SH-SY5Y (cell line): Measurements from ENCODE around the gene TGFBR1.

Source experiments
- GATA2 ChIP-seq: IDR thresholded peaks from 2 replicates; pipeline ENCODE4 v1.6.1; 2011; ENCODE audit warnings: mild to moderate bottlenecking, low read depth, low read length
- GATA3 ChIP-seq: IDR thresholded peaks from 2 replicates; pipeline ENCODE4 v1.6.1; 2011; ENCODE audit warnings: low read depth, mild to moderate bottlenecking, low read length, moderate library complexity

TGFBR1 gene

DNA sequence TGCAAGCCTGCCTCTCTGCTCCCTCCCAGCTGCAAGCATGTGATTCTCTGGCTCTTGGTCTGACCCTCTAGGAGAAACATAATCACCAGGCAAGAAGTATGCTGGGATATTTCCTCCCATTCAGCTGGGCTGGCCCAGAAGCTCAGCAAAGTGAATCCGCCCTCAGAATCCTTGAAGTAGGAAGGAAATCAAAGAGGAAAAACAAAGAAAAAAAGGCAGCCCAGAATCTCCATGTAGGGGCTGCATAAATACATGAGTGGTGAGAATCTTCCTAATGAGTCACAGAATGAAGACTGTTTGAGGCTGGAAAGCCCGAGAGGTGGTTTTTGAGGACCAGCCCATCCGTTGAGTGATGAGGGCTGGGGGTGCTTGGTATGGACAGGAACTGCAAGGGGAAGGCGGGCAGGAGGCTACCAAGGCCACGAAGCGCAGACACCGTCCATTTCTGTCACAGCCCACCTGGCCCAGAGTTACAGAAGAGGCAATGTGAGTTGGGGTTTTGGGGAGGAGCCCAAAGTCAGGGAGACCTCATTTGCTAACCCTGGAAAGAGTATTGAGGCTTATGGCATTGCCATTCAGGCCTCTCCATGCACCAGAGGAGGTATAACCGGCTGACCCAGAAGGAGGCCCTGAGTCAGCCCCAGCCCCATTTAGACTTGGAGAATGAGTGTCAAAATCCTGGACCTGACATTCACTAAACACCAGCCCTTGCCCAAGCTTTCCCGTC lies 33.4 kb upstream of the TGFBR1 start:
- TF ChIP-seq GATA2 (no peak), GATA3 (no peak)

DNA sequence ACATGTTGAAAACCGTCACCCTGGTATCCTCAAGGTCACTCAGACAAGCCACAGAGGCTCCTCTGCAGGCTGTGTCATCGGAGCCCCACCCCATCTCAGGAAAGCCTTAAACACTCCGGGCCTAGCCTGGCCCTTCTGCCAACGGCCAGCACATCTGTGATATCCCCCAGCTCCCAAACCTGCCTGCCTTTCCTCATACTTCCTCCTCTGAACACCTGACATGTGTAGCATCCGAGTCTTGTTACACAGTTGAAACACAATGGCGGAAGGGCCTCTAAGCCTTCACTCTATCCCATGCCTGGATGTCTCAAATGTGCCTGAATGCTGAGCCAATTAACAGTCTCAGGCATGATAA lies 32.9 kb upstream of the TGFBR1 start:
- TF ChIP-seq GATA2 (no peak), GATA3 (no peak)

DNA sequence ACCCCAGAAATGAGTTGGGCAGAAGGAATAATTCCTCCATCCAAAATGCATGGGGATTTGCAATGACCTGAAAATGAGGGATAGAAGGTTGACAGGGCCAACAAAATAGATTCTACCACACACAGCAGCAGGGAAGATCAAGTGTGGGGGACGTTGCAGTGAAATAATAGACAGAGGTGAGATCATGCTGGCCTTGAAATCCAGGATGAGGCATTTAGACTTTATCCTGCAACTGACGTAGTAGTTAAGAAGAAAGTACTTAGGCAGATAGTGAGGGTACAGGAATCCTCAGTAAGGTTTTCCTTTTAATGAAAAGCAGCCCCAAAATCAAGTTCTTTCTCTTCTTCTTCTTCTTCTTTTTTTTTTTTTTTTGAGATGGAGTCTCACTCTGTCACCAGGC lies 31.6 kb upstream of the TGFBR1 start:
- TF ChIP-seq GATA2 (no peak), GATA3 (no peak)

DNA sequence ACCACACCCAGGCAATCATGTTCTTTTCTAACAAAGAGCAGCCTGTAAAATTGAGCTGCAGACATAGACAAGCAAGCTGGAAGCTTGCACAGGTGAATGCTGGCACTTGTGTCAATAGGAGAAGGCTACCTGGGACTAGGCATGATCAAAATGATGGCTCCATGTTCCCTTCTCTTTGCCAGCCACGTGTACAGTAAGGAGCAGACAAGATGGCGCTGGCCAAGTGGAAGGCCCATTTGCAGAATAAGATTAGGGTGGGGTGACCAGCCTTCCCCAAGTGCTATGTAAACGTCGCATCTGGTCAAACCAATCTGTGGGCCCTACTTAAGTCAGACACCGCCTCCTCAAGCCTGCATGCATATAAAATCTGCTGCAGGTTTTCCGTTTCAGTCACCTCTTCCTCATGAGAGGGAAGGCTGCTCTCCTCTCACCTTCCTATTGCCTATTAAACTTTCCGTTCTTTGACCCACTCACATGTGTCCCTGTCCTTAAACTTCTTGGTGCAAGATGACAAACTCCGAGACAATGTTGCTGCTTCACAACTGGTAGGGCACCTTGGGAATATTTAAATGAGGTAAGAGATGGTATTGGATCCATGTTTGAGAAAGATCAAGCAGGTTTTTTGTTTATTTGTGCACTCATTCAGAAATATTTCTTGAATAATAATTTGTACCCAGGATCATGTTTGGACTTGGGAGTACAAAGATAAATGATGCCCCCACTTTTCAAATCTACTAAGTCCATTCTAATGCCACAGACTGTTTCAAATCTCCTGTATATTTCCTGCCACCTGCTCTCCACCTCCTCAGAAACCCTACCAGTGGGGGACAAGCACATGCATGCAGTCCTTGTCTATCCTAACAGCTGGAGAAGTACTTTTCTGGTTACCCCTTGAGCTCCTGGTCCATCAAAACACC lies 30.7 kb upstream of the TGFBR1 start:
- no peak for TF ChIP-seq GATA3

DNA sequence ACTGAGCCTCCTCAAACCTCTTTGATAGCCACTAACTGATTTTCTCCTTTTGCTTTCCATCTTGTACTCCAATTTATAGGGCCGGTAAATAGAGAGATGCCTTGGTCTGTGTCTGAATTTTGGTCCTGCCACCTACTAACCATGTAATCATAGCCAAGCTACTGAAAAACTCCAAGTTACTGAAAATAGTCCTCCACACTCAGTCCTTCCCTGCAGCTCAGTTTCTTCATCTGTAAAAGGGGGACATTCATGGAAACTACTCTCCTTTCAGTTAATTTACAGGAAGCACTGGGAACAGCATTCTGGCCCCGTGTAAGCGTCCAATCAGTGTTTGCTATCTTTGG lies 30.0 kb upstream of the TGFBR1 start:
- TF ChIP-seq GATA3 (no peak), GATA2 (no peak)

DNA sequence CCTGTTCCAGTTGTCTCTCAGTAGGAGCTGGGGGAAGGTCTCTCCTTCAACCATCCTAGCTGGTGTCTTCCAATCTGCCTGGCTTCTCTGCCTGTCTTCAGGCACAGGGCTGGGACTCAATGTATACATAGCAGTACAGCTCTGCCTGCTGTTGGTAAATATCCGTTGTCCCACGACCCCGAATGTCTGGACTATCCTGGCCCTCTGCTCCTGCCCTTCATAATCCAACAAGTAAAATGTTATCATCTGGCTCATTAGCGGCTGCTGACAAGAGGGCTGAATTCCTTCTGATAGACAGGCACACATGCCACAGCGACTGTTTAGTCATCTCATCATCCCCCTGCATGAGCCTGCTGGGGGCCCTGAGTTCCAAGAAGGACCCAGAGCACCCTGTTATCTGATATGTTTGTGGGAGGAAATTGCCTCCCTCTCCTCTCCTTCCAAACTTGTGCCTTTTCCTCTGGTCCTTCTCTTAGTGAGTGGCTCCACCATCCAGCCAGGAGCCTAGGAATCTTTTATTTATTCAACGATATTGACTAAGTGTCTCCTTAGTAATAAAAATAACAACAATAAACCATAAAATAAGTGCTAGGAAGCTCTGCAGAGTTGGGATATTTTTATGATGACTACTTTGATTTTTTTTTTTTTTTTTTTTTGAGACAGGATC lies 29.5 kb upstream of the TGFBR1 start:
- TF ChIP-seq GATA3 (no peak), GATA2 (no peak)

DNA sequence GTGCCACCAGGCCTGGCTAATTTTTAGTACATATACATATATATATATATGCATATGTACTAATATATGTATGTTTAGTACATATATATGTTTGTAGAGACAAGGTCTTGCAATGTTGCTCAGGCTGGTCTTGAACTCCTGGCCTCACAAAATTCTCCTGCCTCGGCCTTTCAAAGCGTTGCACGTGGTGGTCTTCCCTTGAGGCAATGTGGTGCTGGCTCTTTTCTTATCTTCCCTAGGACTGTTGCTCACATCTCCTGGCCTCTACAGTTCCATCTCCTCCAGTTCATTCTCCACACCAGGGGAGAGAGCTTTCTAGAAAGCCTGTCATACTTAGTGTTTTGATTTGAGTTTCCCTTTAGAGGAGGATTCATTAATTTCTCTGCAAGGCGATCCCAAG lies 28.9 kb upstream of the TGFBR1 start:
- TF ChIP-seq GATA2 (no peak), GATA3 (no peak)

DNA sequence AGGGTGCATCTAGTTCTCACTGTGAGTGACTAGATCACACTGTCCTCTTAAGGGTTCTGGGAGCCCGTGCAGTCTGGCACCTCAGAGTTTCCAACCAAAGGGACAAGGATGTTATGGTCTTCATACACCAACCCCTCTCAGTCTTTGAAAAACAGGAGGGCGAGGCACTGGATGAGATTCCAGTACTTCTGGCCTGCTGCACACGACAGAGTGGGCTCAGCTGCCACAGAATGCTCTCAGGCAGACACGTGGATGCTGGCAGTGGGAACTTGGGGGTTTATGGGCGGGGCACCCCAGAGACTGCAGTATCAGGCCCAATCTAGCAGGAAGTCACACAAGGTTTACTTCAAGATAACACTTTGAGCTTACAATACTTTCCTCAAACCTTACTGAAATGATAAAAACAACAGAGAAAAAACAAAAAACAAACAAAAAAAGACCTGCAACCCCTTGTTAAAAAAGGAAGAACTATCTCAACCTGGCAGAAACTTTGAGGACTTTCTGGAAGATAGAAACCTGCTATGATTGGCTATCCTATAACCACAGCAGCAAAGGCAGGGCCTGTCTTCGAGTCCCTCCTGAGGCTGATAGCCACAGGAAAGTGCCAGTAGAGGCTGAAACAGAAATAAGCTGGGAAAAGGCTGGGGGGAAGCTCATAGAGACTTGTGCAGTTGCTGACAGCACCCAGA lies 28.3 kb upstream of the TGFBR1 start:
- no peak for TF ChIP-seq GATA2
- TF ChIP-seq GATA3: no peak

DNA sequence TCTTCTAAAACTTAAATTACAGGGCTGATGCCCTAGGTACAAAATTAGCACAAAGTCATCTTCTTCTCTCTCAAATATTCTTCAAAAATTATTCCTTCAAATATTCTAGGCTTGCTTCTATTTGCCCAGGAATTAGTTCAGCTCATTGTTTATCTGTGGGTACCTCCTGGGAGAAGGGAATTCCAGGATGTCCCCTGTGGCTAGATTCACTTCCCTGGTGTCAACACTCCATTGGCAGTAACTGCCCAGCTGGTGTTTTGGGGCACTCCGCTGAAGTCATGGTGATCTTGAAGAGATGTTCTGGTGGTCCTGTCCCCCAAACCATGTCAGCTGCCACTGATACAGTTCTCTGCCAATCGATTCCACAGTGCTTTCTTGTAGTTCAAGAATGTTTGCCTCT lies 26.2 kb upstream of the TGFBR1 start:
- TF ChIP-seq GATA3 (no peak), GATA2 (no peak)

DNA sequence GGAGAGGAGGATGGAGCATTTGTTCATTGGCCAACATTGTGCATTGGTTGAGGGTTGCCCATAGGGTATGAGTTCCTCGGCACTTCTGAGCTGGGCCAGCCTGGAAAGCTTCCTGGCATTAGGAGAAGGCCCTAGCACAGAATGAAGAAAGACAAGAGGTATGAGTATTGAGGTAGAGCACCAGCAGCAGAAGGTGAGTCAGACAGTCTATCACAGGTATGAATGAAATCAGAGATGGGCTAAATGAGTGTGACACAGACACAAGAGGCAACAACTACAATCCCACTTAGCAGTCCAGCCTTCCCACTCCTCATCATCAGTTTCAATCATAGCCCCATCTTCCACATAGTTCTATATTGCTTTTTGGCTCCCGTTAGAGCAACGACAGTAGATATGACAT lies 25.4 kb upstream of the TGFBR1 start:
- TF ChIP-seq GATA2 (no peak), GATA3 (no peak)

DNA sequence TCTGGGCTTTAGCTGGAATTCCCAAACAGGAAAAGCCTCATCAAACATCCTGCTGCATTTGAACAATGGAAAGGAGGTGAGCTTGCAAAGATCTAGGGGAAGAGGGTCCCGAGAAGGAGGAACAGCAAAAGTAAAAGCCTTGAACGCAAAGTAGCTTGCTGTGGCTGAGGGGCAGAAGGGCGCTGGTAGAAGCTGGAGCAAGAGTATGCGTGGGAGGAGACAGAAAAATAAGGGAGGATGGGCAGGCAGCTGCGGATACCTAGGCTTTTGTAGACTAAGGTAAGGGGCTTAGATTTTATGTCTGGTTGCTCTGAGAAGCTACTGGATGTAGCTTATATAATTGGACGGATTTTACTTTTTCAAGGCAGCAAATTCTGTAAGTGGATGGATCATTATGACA lies 21.9 kb upstream of the TGFBR1 start:
- TF ChIP-seq GATA3 (no peak), GATA2 (no peak)

DNA sequence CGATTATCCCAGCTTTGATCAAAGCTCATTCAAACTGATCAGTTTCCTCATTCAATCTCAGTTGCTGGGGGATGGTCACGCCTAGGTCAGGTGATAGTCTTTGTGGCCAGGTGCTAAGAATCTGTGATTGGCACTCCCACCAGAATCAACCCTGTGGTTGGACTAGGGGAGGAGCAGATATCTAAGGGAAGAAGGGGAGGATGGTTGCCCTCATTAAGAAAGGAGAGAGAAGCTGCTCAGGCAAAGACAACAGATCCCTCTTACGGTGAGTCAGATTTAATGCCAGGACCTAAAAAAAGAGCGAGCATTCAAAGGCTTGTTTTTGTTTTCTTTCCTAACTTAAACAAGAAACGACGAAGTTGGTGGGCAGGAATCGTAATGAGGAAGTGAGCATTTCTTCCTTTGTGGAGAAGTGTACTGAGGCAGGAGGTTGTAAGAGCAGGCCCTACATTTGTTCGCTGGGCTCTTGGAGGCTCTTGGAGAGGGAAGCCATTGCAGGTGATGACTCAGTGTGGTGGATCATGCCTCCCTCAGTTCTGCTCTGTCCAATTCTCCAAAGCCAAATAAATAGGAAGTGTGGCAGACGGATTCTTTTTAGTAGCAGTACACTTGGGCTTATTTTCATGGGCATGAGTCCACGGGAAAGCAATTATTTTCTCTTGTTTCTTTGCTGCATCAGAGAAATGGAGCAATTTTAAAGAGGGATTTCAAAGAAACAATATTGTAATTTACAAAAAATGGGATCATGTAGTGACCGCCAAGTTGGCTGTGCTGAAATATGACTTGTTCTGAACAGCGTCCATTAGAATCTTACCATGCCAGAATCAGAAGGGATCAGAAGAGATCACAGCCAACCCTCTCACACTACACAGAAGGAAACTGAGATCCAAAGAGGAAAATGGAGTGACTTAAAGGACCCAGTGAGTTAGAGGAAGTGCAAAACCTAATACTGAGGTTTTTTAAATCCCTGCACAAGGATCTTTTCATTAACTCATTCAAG lies 18.7 kb upstream of the TGFBR1 start:
- TF ChIP-seq GATA3 (no peak), GATA2 (no peak)

DNA sequence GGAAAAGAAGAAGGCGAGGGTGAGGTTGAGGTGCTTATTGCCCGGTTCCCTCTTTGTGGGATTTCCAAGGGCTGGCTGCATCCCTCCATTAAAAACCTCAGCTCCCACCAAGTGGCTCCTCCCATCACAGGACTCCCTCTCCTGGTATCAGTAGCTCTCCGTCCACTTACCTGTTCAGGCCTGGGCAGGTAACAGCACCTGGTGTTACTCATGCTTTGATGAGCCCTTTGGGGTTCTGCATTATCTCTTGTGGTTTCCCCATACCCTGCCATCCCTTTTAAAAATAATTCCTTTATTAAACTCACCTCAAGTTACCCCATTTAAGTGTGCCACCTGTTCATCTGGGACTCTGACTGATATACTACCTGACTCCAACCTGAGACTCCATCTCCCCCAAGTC lies 17.5 kb upstream of the TGFBR1 start:
- TF ChIP-seq GATA3 (no peak), GATA2 (no peak)
